ENCODE data around the gene AKR7A2.
"Not testable (repeated sequence)": the region's sequence is repeated elsewhere in the genome, so short reads cannot be mapped to it uniquely, and the experiment has no call there.

AKR7A2 gene

DNA sequence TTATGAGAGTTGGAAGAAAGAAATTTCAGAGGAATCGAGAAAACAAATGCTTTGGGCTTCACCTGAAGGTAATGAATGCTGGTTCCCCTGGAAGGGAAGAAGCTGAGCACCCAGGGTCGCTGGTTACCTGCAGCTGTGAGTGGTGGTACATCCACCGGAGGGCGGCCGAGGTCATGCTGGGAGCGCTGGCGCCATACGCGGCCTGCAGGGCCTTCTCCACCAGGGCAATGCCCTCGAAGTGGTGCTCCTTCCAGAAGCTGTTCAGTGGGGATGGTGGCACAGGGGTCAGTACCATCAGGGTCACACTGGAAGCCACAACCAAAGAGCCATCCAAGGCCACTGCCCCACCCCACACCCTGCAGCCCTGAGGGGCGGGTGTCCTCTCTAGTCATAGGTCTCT is 43.5 kb downstream of the AKR7A2 start:
- Histone ChIP-seq H3K9me3 (ENCODE audit: low read length) (no peaks in the 10 kb centered on the region), H3K36me3 (ENCODE audit: insufficient read depth, low read length) (no peaks in the 10 kb centered on the region), H3K9ac (ENCODE audit: low read length) (no peak overlapping the region), H3K4me3 (ENCODE audit: low read depth in 1 of 2, low read length in 2 of 2) (no peak overlapping the region), H3K4me1 (ENCODE audit: insufficient read depth, low read length) (no peaks in the 10 kb centered on the region), H3K27me3 (ENCODE audit: control insufficient read depth in 1 of 2, insufficient read depth in 2 of 2, low read length in 2 of 2) (no peaks in the 10 kb centered on the region), H3K27ac (ENCODE audit: low read depth, low read length) (no peak overlapping the region)

DNA sequence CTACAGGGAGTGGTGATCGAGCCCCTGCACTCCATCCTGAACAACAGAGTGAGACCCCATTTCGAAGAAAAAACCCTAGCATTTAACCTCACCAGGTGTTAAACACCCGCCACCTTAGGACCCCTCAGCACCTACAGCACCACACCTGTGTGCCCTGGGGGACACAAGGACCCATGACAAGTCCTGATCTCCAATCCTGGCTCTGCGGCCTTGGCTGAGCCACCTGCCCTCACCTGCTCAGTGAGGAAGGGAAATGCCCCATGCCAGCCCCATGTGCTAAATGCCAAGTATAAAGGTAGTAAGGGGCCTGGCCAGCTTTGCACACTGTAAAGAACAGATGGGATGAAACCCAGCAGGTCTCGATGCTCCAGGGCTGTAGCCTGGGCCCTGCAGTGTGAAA is 49.2 kb downstream of the AKR7A2 start:
- H3K36me3 ChIP-seq (ENCODE audit: insufficient read depth, low read length) = peaks cover 19% of the 10 kb centered on the region
- no peaks in the 10 kb centered on the region for H3K9me3 ChIP-seq (ENCODE audit: low read length)
- no peaks in the 10 kb centered on the region for H3K27me3 ChIP-seq (ENCODE audit: control insufficient read depth in 1 of 2, insufficient read depth in 2 of 2, low read length in 2 of 2)
- no peak overlapping the region for H3K9ac ChIP-seq (ENCODE audit: low read length)
- H3K4me3 ChIP-seq (ENCODE audit: low read depth in 1 of 2, low read length in 2 of 2) = no peak overlapping the region
- no peak overlapping the region for H3K27ac ChIP-seq (ENCODE audit: low read depth, low read length)
- H3K4me1 ChIP-seq (ENCODE audit: insufficient read depth, low read length) = no peaks in the 10 kb centered on the region

DNA sequence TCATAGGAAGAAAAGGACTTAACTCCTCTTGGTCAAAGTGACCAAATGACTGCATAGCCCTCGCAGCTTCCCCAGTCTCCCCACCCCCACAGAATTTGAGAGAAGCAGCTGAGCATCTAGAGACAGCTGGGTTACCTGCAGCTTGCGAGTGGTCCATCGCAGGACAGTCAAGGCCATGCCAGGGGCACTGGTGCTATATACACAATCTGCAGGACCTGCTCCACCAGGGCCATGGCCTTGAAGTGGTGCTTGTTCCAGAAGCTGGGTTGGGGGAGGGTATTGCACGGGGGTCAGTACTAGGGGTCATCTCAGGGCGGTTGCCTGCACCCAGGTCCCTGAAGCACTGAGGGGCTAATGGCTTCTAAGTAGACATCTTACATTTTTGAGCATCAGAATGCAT is 49.9 kb downstream of the AKR7A2 start:
- Histone ChIP-seq H3K9ac (ENCODE audit: low read length) (no peak overlapping the region), H3K27ac (ENCODE audit: low read depth, low read length) (no peak overlapping the region), H3K27me3 (ENCODE audit: control insufficient read depth in 1 of 2, insufficient read depth in 2 of 2, low read length in 2 of 2) (no peaks in the 10 kb centered on the region), H3K9me3 (ENCODE audit: low read length) (no peaks in the 10 kb centered on the region), H3K36me3 (ENCODE audit: insufficient read depth, low read length) (peaks cover 26% of the 10 kb centered on the region), H3K4me3 (ENCODE audit: low read depth in 1 of 2, low read length in 2 of 2) (no peak overlapping the region), H3K4me1 (ENCODE audit: insufficient read depth, low read length) (no peaks in the 10 kb centered on the region)

DNA sequence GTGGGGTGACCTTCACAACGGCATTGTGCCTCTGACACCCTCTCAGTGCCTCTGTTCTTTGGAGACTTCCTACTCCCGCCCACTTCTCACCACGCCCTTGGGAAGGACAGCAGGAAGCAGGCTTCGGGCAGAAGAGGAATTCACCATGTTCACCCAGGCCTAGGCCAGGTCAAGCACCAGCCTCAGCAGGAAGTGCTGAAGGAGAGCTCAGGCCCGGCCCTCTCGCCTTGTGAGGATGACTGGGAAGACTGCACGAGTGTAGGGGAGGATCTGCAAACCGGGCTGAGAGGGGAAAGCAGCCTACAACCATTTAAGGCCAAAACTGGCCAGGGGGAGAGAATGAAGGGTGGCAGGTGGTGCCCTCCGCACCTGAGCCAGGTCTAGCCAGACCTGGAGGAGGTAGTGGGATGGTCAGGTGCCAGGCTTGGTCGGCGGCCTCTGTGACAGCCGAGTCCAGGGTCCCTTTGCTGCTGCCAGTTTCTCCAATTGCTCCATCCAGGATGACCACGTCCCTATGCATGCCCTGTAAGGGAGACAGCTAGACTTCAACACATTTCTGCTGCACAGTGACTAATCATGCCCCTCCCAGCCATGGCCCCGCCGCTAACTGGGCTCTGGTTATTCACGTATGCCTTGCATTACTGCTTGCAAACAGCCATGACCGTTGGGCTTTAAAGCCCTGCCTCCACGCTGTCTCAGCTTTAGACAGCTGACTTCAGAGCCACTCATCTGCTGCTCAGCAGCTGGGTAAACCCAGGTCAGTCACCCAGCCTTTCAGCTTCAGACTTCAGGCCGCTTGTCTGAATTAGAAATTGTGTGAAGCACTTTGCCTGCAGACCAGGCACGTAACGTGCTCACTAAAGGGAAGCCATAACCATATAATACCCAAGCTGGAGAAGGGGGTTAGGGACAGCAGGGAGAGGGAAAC is 51.5 kb downstream of the AKR7A2 start:
- Histone ChIP-seq H3K9me3 (ENCODE audit: low read length) (no peaks in the 10 kb centered on the region), H3K4me1 (ENCODE audit: insufficient read depth, low read length) (no peaks in the 10 kb centered on the region), H3K9ac (ENCODE audit: low read length) (no peak overlapping the region), H3K36me3 (ENCODE audit: insufficient read depth, low read length) (peaks cover 37% of the 10 kb centered on the region), H3K4me3 (ENCODE audit: low read depth in 1 of 2, low read length in 2 of 2) (no peak overlapping the region), H3K27ac (ENCODE audit: low read depth, low read length) (no peak overlapping the region), H3K27me3 (ENCODE audit: control insufficient read depth in 1 of 2, insufficient read depth in 2 of 2, low read length in 2 of 2) (no peaks in the 10 kb centered on the region)

DNA sequence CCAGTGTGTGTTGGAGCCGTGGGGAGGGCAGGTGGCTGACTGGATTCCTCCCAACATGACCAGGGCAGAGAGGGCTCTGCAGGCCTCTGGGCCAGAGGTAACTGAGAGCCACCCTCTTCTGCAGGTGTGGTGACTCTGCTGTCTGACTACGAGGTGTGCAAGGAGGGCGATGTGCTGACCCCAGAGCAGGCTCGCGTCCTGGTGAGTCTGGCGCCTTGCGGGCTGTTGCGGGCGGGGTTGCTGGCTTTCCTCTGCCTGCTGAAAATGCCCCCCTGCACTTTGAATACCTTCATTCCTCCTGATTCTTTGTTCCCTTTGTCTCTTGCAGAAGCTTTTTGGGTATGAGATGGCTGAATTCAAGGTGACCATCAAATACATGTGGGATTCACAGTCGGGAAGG is 53.6 kb downstream of the AKR7A2 start:
- no peaks in the 10 kb centered on the region for H3K9me3 ChIP-seq (ENCODE audit: low read length)
- H3K9ac ChIP-seq (ENCODE audit: low read length) = no peak overlapping the region
- H3K27ac ChIP-seq (ENCODE audit: low read depth, low read length) = no peak overlapping the region
- H3K4me3 ChIP-seq (ENCODE audit: low read depth in 1 of 2, low read length in 2 of 2) = no peak overlapping the region
- H3K36me3 ChIP-seq (ENCODE audit: insufficient read depth, low read length) = peaks cover 37% of the 10 kb centered on the region
- H3K27me3 ChIP-seq (ENCODE audit: control insufficient read depth in 1 of 2, insufficient read depth in 2 of 2, low read length in 2 of 2) = no peaks in the 10 kb centered on the region
- peaks cover 3% of the 10 kb centered on the region for H3K4me1 ChIP-seq (ENCODE audit: insufficient read depth, low read length)

DNA sequence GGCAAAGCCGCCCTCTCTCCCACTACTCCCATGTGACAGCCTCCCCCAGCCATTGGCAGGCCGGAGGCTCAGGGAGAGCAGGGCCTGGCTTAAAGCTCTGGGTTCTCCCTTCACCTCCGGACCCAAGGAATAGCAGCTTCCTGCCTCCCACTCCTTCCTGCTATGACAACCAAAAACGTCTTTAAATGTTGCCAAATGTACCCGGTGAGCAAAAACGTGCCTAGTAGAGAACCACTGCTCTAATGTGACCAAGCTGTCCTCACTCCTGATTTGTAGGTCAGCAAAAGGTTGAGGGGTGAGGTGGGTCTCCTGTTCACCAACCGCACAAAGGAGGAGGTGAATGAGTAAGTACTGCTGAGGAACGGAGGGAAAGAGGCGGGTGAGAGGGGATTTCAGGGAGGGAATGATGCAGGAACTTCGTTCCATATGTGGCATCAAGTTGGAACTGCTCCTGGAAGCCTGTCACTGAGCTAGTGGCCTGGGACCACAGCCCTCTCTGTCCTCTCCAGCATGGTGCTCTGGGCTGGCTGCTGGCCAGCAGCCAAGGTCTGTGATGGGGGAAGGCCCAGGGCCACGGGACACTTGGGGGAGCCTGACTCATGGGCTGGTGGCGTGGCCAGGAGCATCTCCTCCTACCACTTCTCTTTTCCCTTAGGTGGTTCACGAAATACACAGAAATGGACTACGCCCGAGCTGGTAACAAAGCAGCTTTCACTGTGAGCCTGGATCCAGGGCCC is 54.6 kb downstream of the AKR7A2 start:
- Histone ChIP-seq H3K4me3 (ENCODE audit: low read depth in 1 of 2, low read length in 2 of 2) (no peak overlapping the region), H3K27me3 (ENCODE audit: control insufficient read depth in 1 of 2, insufficient read depth in 2 of 2, low read length in 2 of 2) (no peaks in the 10 kb centered on the region), H3K27ac (ENCODE audit: low read depth, low read length) (no peak overlapping the region), H3K9me3 (ENCODE audit: low read length) (no peaks in the 10 kb centered on the region), H3K4me1 (ENCODE audit: insufficient read depth, low read length) (peaks cover 12% of the 10 kb centered on the region), H3K36me3 (ENCODE audit: insufficient read depth, low read length) (peaks cover 37% of the 10 kb centered on the region), H3K9ac (ENCODE audit: low read length) (no peak overlapping the region)

DNA sequence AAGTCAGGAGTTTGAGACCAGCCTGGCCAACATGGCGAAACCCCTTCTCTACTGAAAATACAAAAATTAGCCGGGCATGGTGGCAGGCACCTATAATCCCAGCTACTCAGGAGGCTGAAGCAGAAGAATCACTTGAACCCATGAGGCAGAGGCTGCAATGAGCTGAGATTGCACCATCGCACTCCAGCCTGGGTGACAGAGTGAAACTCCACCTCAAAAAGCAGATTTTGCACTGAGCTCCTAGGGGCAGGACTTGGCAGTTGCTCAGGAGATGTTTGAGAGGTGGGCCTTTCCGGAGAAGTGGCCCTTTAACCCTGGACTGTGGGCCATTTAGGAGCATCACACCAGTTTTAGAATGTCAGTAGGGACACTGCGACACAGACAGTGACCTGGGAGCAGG is 55.6 kb downstream of the AKR7A2 start:
- Histone ChIP-seq H3K36me3 (ENCODE audit: insufficient read depth, low read length) (peaks cover 37% of the 10 kb centered on the region), H3K4me1 (ENCODE audit: insufficient read depth, low read length) (peaks cover 12% of the 10 kb centered on the region)
- not testable (repeated sequence) for H3K27me3 ChIP-seq (ENCODE audit: control insufficient read depth in 1 of 2, insufficient read depth in 2 of 2, low read length in 2 of 2); H3K27ac ChIP-seq (ENCODE audit: low read depth, low read length); H3K9me3 ChIP-seq (ENCODE audit: low read length); H3K4me3 ChIP-seq (ENCODE audit: low read depth in 1 of 2, low read length in 2 of 2); H3K9ac ChIP-seq (ENCODE audit: low read length)

DNA sequence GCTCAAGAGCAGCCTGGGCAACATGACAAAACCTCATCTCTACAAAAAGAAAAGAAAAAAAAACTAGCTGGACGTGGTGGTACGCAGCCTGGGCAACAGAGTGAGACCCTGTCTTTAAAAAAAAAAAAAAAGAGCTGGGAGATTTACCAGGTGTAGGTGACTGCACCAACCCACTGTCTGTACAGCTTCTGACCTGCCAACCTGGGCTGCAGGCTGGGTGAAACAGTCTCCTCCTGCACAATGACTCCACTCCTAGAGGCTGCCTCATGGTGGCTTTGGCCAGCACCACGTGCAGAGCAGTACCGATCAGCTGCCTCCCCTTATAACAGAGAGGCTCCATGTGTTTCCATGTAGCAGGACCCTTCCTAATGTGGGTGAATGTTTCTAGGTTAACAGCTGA is 56.7 kb downstream of the AKR7A2 start:
- Histone ChIP-seq H3K27me3 (ENCODE audit: control insufficient read depth in 1 of 2, insufficient read depth in 2 of 2, low read length in 2 of 2) (no peaks in the 10 kb centered on the region), H3K36me3 (ENCODE audit: insufficient read depth, low read length) (peaks cover 37% of the 10 kb centered on the region), H3K4me1 (ENCODE audit: insufficient read depth, low read length) (peaks cover 20% of the 10 kb centered on the region), H3K27ac (ENCODE audit: low read depth, low read length) (no peak overlapping the region), H3K9ac (ENCODE audit: low read length) (no peak overlapping the region), H3K9me3 (ENCODE audit: low read length) (no peaks in the 10 kb centered on the region), H3K4me3 (ENCODE audit: low read depth in 1 of 2, low read length in 2 of 2) (no peak overlapping the region)

DNA sequence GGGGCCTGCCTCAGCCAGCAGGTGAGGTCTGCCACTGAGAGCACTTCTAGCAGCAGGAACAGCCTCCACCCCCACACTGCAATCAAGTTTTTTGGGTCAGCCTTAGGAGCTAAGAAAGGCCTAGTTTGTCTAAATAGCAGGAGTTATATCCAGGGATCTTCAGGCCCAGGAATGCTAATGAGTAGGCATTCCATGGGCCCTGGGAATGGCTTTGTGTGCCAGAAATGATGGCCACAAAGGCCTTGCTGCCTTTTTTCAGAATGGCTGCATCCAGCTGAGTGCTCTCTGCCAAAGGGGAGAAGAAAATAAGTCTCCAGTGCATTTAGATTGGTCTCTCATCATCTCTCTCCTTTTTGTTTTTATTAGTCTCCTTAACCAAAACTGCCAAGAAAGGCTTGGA is 57.5 kb downstream of the AKR7A2 start:
- Histone ChIP-seq H3K9ac (ENCODE audit: low read length) (no peak overlapping the region), H3K36me3 (ENCODE audit: insufficient read depth, low read length) (peaks cover 34% of the 10 kb centered on the region)

More for the DNA sequence above, 57.5 kb downstream of the AKR7A2 start:
- H3K4me1 ChIP-seq (ENCODE audit: insufficient read depth, low read length) = peaks cover 22% of the 10 kb centered on the region
- H3K4me3 ChIP-seq (ENCODE audit: low read depth in 1 of 2, low read length in 2 of 2) = no peak overlapping the region
- no peaks in the 10 kb centered on the region for H3K9me3 ChIP-seq (ENCODE audit: low read length)
- no peak overlapping the region for H3K27ac ChIP-seq (ENCODE audit: low read depth, low read length)
- no peaks in the 10 kb centered on the region for H3K27me3 ChIP-seq (ENCODE audit: control insufficient read depth in 1 of 2, insufficient read depth in 2 of 2, low read length in 2 of 2)
